DLD1 (cell line): ENCODE results near the gene RNFT2.

Experiments used
- in situ Hi-C: cut with HindIII; loops from 2 replicates; pipeline ENCODE4 v1.10.0; 2017; ENCODE audit warnings: low sequenced_read_pairs

Gene RNFT2, protein sequence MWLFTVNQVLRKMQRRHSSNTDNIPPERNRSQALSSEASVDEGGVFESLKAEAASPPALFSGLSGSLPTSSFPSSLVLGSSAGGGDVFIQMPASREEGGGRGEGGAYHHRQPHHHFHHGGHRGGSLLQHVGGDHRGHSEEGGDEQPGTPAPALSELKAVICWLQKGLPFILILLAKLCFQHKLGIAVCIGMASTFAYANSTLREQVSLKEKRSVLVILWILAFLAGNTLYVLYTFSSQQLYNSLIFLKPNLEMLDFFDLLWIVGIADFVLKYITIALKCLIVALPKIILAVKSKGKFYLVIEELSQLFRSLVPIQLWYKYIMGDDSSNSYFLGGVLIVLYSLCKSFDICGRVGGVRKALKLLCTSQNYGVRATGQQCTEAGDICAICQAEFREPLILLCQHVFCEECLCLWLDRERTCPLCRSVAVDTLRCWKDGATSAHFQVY

DNA sequence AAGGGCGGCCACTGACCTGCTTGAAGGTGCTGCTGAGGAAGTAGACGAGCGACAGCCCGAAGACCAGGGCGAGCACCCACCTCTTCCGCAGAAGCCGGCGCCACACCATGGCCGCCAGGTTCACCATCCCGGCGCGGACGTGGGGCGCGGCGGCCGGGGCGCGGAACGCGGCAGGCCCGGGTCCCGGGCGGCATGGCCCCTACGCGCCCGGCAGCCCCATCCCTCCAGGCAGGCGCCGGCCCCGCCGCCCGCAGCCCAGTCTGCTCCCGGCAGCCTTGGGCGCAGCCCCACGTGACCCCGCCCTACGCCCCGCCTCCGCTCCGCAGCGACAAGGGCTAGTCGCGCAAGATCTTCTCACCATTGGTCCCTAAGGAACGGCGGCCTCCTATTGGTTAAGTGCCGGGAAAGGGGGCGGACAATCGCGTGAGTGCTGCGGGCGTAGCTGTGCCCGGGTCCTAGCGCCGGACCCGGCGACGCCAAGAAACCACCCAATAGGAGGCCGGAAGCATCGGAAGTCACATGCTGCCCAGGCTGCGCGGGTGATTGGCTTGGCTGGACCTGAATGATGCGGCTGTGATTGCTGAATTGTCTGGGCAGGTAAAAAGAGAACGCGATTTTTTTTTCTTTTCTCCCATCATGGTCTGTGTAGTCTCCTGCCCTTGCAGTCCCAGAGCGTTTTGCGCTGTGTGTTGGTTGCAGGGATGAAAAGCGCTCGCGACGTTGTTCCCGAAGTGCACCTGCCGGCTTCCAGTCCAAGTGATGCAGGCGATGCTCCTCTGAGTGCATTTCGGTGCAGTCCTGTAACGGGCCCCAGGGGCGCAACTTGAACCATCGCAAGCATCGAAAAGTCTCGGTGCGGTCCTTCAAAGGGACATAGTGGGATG is at the start of gene RNFT2, which contains the start of gene SPRING1:
Gene RNFT2, plus strand, starts transcription at position 542 of the 884 bp plus-strand sequence. CDS start 2,183 bp downstream, outside the sequence.
Gene SPRING1, minus strand, starts transcription at position 296 of the 884 bp plus-strand sequence. Its CDS starts 169 bp downstream, at position 127.
- in situ Hi-C loops: no loop called here

DNA sequence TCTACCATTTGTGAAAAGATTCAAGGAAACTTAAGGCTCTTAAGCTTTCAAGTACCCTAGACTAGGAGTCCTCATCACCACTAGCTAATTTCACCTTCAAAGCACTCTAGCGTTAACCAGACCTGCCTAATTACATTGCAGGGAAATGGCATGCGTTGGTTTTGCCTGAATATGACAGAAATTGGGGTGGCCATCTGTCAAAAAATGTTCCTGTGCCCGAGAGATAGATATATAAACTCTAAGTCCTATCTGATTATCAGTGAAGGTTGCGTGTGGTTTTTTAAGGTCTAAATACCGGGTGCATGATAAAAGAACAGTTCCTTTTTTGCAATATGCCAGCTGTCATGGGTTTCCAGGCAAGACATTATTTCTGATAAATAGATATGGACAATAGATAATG is 48.6 kb upstream of the RNFT2 start:
- in situ Hi-C loops: no loop called here

DNA sequence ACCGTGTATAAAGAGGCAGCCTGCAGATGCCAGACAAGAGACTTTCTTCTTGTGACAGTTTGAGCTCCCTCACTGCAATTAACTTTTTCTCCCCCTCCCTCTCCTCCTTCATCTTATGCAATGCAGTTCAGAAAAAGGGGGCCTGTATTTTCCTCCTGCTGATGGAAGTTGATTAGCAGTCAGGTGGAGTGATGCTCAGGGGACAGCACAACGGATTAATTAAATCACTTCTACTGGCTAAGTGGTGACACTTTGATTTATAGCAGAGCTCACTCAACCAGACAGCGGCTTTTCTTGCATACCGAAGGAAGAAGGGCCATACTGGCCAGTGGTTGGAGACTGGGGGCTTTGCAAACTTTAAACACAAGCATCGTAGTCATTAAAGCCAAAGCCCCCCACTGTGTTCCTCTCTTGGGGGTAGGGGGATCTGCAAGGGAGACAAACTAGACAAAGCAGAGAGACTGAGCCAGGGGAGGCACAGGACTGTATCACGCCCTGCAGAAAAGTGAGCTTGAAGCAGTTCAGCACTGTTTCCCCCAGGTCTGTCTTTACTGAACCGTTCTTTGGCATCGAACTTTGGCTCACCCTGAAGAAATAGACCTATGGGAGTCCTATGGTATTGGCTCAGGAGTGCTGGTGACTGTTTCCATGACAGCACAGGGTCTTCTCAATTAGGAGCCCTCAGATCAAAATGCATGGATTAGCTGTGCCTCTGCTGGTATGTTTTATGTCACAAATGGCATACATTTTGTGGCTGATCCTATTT is 48.0 kb upstream of the RNFT2 start:
- in situ Hi-C loops: no loop called here

DNA sequence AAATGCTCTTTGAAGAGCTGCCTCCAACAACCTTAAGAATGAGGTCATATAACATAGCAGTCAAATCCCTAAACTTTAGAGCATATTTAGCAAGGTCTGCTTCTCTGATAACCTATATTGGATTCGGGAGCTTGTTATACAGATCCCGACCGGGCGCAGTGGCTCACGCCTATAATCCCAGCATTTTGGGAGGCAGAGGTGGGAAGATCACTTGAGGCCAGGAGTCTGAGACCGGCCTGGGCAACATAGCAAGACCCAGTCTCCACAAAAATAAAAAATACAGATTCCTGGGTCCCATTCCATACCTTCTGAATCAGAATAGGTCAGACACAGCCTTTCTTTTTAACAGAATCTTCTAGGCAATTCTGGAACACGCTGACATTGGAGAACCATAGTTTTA is 46.9 kb upstream of the RNFT2 start:
- in situ Hi-C loops: no loop called here

DNA sequence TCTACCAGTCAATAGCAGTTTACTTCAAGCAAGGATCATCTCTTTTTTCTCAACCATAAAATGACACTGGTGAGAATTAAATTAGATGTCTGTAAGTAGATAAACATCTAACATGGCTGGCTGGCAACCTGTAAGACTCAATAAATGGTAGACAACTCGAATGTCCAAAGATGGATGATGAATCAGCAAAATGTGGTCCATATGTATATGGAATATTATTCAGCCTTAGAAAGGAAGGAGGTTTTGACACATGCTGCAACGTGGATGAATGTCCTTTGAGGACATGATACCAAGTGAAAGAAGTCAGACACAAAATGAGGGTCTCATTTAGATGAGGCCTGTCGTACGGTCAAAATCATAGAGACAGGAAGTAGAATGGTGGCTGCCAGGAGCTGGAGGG is 46.5 kb upstream of the RNFT2 start:
- in situ Hi-C loops: no loop called here

DNA sequence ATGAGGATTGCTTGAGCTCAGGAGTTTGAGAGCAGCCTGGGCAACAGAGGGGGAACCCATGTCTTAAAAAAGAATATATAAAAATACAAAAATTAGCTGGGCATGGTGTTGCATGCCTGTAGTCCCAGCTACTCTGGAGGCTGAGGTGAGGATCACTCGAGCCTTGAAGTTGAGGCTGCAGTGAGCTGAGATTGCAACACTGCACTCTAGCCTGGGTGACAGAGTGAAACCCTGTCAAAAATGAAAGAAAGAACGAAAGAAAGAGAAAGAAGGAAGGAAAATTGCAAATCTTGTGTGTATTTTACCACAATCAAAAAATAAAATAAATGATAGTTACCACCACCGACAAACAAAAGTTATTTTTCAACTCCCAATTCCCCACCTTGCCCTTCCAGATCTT is 45.5 kb upstream of the RNFT2 start:
- in situ Hi-C loops: no loop called here

DNA sequence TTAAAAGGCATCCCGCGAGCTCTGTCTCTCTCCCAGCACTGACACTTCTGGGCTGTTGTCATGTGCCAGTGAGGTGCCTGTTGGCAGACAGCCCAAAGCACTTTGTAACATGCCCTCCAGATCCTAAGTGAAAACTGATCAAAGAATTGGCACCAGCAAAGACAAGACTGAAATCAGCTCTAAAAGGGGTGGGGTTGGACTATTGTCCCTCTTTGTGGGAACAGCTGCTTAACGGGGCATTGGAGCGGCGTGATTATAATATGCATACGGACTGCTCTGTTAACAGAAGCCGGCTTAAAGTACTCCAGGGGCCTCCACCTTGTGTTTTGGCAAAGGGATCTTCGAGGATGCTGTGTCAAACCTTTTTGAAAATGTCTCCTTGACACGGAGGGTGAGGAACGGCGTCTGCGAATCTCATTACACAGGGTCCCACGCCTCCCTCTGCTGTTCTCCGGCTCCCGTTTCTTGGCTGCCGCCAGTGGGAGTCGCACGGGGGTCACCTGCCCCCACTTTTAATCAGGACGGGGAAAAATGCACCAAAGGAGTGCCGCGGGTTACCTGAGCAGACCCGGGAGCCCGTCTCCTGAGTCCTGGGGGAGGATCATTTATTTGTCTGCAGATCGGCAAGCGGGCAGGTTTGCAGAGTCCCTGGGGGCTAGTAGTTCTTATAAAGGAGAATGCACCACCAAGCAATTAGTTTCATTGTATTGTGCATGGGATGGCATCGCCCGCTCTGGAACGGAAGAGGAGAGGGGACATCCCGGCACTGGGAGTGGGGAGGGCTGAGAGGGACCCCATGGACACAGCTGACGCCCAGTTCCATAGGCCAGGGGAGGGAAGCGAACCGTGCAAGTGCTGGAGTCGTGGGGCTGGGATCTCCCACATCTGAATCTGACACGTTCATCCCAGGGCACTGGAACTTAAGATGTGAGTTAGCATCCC is 44.6 kb upstream of the RNFT2 start:
- in situ Hi-C loops: no loop called here

DNA sequence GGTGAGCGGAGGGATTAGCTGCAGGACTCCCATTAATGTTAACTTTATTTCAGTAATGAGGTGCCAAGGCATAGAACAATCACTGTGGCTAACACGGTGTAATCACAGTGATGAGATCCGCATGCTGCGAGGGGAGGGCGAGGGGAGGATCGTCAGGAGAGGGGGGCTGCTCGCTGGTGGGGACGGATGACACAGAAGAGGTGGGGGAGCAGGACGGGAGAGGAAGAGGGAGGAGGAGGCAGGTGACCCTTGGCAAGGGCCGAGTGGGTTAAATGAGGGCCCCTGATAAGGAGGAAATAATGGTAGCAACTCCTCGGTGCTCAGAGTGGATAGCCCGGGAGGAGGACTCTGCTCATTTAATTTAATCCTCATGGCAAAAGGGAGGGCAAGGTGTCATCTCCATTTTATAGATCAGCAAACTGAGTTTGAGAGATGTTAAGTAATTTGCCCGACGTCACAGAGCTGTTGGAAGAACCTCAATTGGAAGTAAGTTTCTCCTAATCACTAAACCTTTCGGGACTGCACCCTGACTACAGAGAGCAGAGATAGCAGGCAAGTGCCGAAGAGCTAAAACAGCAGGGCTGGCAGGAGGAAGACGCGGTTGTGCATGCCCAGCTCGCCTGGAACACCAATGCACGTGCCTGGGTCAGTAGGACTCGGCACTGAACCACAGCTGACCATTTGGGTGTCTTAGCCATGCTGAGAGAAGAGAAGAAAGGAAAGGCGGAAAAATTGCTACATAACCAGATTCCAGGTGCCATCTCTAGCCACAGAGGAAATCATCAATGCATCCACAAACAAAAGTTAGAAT is 43.3 kb upstream of the RNFT2 start:
- in situ Hi-C loops: no loop called here

DNA sequence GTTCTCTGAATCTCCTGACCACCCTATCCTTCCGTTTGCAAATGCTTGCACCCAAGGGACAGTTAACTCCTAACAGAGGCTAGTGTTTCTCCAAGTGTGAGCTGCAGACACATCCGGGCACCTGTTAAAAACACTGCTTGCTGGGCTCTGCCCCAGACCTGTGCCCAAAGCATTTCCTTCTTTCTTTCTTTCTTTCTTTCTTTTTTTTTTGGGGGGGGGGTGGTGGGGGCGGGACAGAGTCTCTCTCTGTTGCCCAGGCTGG is 42.7 kb upstream of the RNFT2 start:
- in situ Hi-C loops: no loop called here

DNA sequence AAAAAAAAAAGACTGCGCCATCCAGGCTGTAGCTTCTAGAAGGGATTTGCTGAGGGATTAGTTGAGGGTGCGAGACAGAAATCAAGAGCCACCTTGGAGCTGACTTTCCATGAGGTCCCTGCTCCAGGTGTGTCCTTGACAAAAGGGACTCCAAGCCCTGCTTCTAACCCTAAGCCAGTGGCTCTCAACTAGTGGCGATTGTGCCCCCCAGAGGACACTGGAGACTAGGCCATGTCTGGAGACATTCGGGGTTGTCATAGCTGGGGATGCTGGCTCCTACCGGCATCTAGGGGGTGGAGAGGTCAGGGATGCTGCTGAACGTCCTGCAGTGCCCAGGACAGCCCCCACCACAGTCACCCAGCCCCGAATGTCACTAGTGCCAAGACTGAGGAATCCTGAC is 40.8 kb upstream of the RNFT2 start:
- in situ Hi-C loops: no loop called here

DNA sequence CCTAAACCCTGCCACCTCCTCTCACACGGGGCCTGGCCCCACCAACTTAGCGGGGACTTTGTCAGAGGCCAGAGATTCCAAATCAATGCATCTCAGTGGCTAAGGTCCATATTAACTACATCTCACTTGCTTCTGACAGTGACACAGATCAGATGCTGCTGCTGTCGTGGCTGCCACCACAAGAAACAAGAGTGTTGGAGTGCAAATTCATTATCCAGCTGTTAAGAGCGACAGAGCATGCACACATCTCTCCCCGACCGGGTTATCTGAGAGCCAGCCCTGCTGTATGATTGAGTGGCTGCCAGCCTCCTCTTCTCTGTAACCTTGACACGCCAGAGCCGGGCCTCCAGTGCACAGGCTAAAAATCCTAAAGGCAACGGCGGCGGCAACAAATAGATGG is 40.4 kb upstream of the RNFT2 start:
- in situ Hi-C loops: no loop called here

DNA sequence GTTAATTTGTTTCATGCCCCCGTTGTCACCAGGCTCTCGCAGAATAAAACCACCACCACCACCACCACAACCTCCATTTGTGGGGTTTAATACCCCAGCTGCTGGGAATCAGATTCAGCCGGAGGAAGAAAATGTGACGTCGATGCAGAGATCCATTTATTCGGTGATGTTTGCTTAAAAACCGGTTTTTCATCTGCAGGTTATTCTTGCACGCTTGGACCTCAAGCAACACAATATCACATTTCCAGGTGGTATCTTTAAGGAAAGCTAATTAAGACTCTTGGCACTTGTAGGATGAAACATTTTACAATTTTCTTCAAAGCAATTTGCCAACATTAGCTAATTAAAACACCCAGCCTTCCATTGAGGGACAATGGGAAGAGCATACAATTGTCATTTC is 40.0 kb upstream of the RNFT2 start:
- in situ Hi-C loops: no loop called here

DNA sequence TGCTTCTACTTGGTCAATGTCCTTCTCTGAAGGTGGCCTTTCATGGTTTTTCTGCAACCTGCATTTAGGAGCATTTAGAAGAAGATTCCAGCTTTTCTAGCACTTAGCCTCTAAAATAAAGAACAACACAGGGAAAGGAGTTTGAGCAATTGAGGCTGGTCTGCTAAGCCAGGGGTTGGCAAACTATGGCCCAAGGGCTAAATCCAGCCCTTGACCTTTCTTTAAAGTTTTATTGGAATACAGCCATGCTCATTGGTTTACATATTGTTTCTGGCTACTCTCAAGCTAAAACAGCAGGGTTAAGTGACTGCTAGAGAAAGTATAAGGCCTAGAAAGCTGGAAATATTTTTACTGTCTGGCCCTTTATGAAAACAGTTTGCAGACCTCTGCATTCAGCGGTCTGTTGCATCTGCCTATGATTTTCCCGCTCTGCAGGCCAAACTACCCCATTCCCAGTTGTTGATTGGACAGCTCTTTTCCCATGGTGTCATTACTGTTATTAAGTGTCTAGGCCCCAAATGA is 39.5 kb upstream of the RNFT2 start:
- in situ Hi-C loops: no loop called here

DNA sequence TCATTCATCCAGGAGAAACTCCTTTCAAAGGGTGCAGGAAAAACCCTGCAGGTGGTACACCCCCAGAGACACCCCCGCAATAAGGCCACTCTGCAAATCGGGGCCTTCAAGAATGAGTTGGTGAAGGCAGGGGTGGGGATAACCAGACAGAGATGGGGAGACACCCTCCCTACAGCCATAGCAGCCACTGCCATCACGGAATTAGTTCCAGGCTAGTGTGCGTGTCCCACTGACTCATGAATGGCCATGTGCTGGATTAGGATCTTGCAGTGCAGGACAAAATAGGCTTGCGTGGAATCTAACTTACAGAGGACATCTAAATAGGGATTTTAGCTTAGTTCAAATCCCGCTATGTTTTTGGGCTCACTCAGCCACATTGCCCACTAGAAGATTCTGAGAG is 38.0 kb upstream of the RNFT2 start:
- in situ Hi-C loops: no loop called here

DNA sequence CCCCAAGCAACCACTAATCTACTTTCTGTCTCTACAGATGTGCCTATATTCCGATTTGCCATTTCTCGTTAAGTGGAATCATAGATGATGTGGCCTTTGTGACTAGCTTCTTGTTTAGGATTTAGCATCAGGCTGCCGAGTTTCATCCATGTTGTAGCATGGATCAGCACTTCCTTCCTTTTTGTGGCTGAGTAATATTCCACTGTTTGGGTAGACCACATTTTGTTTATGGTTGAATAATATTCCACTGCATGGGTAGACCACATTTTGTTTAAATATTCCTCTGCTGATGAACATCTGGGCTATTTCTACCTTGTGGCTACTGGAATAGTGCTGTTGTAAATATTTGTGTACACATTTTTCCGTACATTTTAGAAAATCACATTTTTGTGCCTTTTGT is 36.7 kb upstream of the RNFT2 start:
- in situ Hi-C loops: no loop called here

DNA sequence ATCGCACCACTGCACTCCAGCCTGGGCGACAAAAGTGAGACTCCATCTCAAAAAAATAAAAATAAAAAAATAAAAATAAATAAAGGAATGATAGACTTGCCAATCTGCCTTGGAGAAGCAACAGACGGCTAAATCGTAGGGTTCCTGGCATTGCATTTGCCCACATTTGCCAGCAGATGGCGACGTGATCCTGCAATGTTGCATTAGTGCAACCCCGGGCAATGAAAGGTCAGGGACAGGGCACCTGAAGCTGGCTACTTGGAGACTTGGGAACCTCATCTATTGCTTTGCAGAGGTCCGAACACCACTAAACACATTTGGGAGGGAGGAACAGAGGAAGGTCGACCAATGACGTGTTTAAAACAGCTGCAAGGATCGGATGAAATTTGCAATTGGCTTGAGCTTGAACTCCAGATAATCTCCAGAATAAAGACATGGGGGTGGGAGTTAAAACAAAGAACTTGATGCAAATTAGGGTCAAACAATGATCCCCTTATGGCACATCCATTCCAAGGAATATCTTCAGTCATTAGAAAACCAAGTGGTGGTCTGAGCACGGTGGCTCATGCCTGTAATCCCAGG is 34.8 kb upstream of the RNFT2 start:
- in situ Hi-C loops: no loop called here

DNA sequence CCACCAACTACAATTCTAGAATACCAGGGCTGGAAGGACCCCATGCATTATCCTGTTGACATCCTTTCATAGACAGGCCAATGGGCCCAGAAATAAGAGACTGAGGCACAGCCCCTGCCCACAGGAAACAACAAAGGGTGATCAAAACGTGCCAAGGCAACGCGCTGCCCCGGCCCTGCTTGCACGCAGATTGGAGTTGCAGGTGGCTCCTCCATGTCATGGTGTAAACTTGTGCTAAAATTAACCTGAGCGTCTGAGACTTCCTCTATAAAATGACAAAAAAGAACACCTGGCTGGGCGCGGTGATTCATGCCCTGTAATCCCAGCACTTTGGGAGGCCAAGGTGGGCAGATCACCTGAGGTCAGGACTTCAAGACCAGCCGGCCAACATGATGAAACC is 30.4 kb upstream of the RNFT2 start:
- in situ Hi-C loops: no loop called here

DNA sequence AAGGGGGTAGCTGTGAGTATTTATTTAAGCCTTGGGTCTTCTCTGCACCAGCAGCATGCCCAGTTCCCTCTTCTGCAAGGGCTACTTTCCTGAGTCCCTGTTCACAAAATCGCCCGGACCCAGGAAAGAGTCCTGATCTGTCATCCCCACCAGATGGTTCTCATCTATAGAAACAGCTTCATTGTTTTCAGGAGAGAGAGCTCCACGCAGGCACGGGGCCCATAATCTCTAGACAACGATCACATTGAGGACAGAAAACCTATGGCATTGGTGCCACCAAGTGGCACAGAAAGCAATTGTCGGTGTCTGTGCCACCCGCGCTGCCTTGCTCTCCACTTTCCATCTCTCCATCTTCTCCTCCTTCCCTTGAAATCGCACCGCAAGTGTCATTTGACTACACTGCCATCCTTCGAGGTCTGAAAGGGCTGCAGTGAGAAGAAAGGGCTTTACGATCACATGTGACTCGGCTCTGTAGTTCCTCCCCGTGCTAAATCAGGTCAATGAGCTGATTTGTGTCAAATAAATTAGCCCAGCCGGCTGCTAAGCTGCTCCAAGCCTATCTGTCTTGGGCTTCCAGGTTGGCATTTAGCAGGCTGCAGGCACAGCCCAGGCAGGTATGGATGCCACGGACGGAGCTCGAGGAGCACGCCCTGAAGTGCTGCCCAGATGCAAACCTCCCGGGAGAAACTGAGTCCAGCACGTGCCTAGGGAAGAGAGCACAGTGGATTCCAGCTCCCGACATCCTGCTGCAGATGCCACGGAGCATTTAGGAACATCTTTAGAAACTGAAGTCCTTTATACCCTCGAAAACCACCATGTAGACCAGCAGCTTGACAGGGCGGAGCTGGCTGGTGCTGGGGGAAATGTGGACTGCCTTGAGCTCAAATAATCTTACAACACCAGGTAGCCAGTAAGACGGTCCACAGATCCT is 29.0 kb upstream of the RNFT2 start:
- in situ Hi-C loops: no loop called here
